Activated CD8-positive, alpha-beta memory T cell treated with anti-CD3 and anti-CD28 coated beads, Interleukin-2, amount 50 U/mL, for 48 hours (primary cell): ENCODE data around the gene CWC27.
"Not testable (repeated sequence)": the region's sequence is repeated elsewhere in the genome, so short reads cannot be mapped to it uniquely, and the experiment has no call there.

Source experiments
- DNase-seq: peaks from one replicate; pipeline ENCODE4 v3.0.0-alpha.2; 2020

CWC27 gene

DNA sequence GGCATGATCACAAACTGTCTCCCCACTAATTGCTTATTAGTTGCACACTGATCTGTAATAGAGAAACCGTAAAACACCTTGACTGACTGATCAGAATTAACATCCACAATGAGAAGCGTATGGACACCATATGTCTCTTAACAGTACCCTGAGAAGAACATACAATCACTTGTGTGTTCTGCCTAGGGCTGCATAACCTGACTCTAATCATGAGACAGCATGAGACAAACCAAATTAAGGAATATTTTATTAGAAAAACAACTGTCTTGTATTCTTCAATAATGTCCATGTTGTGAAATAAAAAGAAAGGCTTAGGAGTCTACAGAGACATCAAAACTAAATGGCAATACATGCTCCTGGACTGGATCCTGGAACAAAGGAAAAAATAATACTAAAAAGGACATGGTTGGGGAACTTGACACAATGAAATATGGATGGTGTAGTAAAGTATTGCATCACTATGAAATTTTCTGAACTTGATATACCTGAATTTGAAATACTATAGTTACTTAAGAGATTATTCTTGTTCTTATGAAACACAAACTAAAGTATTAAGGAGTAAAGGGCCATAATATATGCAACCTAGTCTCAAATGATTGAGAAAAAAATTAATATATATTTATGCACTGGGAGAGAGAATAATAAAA is 162.1 kb downstream of the CWC27 start:
- no peak for DNase-seq

DNA sequence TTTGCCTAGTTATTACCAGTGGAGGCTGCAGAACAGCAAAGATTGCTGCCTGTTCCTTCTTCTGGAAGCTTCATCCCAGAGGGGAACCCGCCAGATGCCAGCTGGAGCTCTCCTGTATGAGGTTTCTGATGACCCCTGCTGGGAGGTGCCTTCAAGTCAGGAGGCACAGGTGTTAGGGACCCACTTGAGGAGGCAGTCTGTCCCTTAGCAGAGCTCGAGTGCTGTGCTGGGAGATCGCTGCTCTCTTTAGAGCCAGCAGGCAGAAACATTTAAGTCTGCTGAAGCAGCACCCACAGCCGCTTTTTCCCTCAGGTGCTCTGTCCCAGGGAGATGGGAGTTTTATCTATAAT is 170.7 kb downstream of the CWC27 start:
- not testable (repeated sequence) for DNase-seq

DNA sequence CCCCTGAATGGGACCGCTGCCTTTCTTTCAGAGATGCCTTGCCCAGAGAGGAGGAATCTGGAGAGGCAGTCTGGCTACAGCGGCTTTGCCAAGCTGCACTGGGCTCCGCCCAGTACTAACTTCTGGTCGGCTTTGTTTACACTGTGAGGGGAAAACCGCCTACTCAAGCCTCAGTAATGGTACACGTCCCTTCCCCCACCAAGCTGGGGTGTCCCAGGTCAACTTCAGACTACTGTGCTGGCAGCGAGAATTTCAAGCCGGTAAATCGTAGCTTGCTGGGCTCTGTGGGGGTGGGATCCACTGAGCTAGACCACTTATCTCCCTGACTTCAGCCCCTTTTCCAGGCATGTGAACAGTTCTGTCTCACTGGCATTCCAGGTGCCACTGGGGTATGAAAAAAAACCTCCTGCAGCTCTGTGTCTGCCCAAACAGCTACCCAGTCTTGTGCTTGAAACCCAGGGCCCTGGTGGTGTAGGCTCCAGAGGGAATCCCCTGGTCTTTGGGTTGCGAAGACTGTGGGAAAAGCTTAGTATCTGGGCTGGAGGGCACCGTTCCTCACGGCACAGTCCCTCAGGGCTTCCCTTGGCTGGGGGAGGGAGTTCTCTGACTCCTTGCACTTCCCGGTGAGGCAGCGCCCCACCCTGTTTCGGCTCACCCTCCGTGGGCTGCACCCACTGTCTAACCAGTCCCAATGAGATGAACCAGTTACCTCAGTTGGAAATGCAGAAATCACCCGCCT is 171.2 kb downstream of the CWC27 start:
- no peak for DNase-seq

DNA sequence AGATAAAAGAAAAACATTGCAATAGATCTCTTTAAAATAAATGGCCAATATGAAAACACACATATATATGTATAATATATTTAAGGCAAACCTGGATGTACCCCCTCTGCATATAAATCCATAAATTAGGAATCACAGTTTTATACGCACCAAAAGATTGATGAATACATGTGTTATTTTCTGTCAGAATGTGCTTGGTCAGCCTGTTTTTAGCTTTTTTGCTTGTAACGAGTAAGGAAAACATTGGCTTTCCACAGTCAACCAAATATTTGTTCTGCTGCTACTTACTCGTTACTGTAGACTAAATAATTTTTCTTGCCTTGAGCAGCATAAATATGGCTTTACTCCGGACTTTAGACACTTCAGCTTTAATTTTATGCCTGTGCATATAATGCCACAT is 173.7 kb downstream of the CWC27 start:
- no peak for DNase-seq

DNA sequence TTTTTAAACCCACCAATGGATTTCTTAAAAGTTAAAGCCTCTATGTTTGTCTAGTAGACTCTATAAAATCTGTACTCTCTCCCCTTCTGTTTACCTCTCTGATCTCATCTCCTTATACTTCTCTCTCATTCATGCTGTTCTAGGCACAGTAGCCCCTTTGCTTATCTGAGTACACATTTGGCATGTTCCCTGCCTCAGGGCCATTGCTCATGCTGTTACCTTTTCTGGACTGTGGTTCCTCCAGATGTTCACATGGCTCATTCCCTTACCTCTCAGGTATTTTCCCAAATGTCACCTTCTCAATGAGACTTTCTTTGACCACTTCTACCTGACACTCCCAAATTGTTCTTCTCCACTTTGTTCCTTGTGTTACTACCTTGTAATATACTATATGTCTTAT is 176.1 kb downstream of the CWC27 start:
- DNase-seq = no peak

DNA sequence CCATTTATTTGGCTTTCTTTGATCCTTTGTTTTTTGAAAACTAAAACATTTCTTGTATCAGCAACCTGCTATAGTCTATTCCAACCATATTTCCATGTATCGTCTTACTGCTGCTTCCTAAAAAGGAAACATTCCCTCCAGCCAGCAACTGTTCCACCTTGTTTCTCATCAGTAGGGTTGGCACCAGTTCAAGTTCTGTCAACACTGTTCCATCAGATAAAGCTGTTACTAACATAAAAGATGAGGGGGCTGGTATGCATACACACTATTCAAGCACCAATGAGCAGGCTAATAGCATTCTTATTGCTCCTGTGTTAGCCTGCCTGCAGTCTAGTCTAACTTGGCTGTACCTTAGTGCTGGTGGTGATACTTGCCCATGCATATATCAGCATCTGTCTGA is 178.3 kb downstream of the CWC27 start:
- DNase-seq = no peak

DNA sequence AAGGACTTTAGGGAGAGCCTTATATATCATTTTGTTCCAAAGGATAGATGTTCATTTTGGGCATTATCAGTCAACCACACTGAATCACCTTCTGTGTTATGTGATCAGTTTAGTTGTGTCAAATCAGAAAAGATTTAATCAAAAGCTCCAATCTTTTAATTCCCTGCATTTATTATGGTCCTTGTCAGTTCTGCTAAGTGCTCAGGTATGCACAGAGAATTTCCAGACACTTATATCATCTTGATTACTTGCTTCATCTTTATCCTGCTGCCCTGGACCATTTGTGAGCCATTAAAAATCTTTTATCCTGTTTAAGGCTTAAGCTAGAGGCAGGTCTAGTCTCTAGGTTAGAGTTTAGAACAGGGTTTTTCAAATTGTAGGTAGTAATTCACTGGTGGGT is 179.1 kb downstream of the CWC27 start:
- no peak for DNase-seq

DNA sequence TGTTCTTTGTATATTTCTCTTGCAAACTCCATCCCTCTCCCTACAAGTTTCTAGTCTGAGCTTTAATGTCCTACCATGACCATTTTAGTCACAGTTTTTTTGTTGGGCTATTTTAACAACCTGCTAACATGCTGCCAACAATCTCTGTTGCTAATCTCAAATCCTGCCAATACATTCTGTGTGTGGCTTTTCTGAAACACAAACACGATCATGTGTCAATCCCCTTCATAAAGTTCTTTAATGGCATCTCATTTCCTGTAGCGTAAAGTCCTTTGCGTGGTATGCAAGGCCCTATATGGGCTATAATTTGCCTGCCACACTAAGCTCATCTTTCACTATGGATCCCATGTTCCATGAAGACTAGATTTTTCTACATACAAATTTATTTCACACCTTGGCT is 180.6 kb downstream of the CWC27 start:
- no peak for DNase-seq

DNA sequence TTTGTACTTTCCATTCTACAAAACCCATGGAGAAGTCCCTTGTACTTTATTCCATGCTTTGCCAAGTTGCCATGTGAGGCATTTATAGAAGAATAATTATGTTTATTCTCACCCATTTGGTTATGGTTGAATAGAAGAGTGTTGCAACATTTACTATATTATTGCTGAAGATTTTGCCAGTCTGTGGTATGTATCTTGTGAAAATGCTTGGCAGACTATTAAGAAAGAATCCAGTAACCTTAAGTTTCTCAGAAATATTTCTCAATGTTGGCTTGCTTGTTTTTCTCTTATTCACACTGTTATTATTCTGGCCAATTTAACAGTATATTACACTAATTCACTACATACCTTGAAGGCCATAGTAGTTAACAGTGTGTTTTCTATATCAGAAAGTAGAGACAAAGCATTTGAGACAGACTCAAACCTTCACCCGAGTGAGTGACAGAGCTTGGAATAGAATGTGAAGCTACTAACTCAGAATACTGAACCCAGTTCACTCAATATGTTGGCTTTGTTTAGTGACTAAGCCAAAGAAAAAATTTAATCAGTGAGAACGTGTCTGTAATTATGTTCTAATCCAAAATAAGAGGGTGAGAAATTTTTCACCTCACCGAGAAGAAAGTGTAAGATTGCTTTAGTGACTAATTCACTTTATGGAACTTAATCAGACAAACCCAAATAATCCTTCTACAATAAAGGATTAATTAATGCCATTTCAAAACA is 184.4 kb downstream of the CWC27 start:
- no peak for DNase-seq

DNA sequence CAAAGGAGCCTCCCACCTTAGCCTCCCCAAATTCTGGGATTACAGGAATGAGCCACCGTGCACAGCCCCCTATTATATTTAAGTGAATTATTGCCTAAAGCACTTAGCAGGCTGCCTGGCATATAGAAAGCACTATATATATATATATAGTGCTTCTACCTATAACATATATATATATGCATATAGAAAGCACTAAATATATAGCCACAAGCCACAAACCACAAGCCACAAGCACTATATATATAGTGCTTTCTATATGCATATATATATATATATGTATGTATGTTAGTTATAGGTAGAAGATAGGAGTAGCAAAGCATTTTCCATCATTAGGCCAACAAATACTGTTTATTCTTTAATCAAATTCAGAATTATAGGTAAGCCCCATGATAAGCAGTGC is 185.8 kb downstream of the CWC27 start:
- DNase-seq = no peak

DNA sequence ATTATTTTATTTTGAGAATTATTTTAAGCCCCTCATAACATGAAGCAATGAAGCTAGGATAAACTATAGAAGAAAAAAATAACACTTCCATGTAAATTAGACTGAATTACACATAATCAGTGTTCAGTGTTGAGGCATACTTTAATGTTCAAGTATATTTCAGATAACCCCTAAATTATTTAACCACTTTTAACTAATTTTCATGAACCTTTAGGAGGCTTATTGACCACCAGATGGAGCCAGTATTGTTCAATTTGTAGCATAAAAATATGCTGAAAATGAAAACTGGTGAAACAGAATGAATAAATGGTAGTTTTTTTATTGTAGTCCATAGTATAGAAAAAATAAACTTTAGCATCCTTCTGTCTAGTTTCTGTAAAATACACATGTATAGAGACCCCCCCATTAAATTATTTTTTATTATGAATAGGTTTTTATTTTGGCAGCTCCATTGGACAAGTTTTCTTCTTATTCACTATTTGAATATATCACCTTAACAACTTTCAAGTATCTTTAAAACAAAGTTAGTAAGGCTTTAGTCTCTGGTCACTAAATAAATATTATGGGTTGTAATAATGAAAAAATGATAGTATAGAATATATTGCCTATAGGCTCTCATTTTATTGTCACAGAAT is 190.1 kb downstream of the CWC27 start:
- no peak for DNase-seq

DNA sequence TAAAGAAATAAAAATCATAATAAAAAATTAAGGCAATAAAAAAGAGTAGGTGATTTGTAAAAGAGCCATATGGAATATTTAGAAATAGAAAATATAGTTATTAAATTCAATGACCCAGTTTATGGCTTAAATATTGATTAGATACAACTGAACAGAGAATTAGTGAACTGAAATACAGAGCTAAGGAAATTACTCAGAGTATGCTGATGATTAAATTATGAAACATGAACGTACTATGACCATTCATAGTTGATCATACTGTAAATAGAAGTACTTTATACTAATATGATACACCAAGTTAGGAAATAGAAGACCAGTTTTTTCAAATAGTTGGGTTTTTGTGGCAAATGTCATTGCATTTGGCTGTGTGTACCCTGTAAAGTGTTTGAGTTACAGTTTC is 194.5 kb downstream of the CWC27 start:
- no peak for DNase-seq

DNA sequence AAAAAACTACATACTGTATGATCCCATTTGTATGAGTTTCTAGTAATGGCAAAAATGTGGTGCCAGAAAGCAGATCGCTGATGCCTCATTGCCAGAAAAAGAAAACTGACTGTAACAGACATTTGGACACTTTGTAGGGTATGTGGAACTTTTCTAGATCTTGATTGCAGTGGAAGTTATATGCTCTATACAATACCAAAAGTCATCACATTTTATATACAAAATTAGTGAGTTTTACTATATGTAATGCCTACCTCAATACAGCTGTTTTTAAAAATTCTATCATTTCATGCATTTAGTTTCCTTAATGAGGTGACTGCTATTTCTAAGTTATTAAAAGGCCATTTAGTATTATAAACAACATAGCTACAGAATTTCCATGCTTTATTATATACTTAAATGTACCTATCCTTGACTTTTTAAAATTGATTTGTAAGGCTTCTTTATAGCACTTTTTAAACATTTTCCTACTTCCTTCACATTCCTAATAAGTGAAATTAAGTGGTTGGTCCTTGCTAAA is 199.9 kb downstream of the CWC27 start:
- no peak for DNase-seq

DNA sequence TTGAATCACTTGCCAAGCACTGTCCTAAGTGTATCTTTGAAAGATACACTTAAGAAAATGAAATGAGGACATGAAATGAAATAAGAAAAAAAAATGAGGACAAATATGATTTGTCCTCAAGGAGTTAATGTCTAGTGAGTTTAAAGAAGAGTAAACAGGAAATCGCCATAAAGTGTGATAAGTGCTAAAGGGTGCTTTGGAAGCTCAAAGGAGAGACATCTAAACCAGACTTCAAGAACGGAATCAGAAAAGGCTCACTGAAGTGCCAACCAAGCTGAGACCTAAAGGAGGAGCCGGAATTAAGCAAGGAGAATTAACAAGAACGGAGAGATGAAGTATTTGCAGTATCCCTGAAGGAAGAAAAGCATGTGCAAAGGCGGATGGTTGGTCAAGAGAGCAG is 200.8 kb downstream of the CWC27 start:
- no peak for DNase-seq

DNA sequence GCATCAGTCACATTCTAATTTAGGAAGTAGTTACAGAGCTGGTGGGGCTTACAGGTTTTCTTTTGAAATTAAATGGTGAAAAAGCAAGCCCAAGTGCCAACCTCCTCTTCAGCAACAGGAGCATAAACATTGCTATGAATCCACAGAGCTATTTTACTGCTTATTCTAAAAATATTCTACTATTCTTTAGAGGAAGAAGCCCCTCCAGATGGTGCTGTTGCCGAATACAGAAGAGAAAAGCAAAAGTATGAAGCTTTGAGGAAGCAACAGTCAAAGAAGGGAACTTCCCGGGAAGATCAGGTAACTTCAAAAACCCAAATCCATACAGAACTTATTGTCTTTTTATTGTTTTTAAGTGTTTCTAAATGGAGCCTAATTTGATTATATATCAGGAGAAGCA is 202.8 kb downstream of the CWC27 start:
- DNase-seq = no peak

DNA sequence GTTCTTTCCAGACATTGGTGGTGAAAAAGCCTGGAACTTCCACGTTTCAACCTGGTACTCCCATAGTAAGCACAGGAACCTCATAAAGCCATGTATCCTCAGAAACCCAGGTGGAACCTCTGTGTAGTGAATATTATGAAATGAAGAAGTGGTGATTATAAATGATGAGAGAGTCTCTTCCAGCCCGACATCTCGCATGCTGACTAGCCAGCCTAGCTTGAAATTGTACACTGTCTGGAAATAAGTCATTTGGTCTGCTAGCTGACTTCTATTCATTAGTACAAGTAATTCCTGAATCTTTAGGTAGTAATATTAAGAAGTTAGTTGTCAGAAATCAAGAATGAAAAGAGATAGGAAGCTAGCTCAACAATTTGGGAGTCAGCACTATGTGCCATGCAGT is 203.3 kb downstream of the CWC27 start:
- no peak for DNase-seq

DNA sequence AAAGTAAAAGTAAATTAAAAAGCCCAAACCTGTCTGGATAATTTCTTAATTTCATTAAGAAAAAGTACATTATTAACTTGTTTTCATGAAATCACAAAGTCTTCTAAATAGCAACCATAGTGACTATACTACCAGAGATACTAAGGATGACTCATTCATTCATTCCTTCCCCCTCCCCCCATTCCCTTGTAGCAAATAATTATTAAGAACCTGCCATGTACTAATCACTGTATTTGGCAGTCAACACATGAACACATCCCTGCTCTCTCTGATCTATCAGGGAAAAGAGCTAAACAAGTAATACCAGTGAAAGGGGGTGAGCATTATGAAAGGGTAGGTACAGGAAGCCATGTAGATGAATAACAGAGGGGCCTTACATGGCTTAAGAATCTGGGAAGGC is 203.9 kb downstream of the CWC27 start:
- DNase-seq = no peak

DNA sequence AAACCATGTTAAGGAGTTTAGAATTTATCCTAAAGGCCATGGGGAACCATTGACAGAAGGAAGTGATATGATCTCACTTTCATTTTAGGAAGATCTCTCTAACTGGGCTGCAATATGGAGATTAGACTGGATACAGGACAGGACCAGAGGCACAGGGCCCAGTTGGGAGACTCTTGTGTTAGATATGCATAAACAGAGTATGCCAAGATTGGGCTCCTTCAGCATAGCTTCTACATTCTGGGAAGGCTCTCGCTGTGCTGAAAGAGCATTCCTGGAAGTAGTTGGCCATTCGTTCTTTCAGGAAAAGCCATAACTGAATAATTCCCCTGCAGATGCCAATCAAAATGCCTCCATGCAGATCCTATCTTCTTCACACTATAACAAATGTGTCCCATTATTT is 204.5 kb downstream of the CWC27 start:
- no peak for DNase-seq

DNA sequence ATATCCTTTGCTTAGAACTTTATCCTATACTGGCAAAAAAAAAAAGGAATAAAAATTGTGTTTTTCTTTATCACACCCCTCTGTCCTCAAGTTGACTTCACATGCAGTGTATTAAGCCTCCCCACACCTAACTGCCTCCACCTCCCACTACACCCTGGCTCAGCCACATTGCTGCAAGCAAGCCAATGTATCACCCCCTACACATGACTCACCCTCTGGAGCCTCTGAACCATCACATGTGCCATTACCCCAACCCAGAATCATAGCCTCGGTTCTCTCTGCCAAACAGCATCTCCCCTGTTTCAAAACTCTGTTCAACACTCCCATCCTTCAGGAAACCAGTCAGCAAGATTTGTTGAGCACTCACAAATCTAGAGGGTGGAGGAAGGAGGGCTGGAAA is 209.0 kb downstream of the CWC27 start:
- no peak for DNase-seq

DNA sequence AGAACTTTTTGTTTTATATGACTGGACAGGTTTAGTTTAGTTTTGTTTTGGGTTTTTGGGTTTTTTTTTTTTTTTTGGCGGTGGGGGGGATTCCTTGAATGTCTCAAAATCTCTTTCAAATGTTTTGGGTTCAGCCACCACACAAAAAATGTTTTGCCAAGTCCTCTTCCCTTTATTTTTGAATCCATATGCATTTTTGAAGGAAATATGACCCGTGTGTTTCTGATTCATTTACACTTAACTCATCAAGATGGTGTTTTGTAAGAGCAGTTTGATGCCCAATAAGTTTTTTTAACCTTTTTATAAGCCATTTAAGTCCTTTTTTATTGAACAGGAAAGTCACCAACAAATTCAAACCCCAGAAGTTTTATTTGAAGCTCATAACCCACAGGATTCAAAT is 209.8 kb downstream of the CWC27 start:
- DNase-seq = no peak

DNA sequence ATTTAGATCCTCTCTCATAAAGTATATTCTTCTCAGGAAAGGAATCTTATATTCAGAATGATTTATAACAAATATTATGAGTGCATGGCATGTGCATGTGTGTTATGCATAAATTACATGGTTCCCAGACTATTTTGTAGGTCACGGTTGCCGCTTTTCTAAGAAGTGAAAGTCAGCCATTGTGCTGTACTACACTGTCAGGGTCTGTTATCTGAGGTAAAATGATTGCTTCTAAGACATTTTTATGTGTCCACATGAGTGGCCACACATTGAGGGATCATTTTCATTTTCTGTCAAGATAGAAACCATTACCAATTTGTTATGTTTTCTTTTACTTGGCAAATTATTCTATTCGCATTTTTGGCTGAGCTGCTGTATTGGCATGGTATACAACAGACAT is 210.8 kb downstream of the CWC27 start:
- no peak for DNase-seq

DNA sequence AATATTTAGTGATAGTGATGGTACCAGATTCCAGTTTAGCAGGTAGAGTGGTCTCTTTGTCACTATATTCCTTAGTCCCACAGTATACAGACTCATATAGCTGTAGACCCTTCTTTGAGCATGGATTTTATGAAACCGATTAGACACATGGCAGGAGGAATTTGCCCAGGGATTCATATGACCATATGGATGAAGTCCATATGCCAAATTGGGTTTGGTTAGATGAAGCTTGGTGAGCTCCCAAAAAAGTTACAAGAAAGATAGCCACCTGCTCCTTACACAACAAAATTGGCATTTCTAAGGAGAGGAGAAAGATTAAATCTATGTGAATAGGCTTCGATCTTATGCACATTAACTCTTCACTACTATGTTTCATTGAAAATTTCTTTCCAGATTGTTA is 211.4 kb downstream of the CWC27 start:
- DNase-seq = no peak

DNA sequence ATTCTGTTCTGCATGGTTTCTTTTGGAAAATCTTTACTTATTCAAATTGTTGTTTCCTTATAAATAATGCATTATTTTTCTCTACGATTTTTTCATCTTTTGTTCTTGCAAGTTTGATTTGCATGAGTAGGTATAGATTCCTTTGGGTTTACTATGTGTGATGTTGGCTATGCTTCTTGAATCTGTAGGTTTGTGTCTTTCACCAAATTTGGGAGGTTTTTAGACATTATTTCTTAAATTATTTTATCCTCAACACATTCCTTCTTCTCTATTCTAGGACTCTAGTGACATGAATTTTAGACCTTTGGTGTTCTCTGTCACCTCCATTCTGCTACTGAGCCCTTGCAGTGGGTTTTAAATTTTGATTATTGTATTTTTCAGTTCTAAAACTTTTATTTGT is 219.0 kb downstream of the CWC27 start:
- DNase-seq = no peak

DNA sequence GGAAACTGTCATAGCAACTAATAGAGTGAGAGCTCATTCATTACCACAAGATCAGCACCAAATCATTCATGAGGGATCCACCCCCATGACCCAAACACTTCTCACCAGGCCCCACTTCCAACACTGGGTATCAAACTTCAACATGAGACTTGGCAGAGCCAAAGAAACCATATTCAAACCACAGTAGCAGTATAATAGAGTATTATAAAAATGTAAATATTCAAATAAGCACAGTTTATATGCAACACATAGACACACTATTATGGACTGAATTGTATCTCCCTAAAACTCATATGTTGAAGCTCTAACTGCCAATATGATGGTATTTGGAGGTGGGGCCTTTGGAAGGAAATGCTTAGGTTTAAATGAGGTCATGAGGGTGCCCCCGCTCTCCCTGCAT is 240.5 kb downstream of the CWC27 start:
- DNase-seq = no peak
